WERI-Rb-1 (cell line): Measurements from ENCODE around the gene ZNF235.
"Not testable (repeated sequence)": the region's sequence is repeated elsewhere in the genome, so short reads cannot be mapped to it uniquely, and the experiment has no call there.

Experiments
- DNase-seq: peaks from one replicate; pipeline ENCODE4 v3.0.0-alpha.2; 2020
- H3K27ac ChIP-seq: fragments of 250-450 bp; sonication (Bioruptor Pico); 2 replicates; pipeline ENCODE4 v1.5.1; 2020; ENCODE audit warnings: mild to moderate bottlenecking, moderate library complexity
- H3K27me3 ChIP-seq: fragments of 250-450 bp; sonication (Bioruptor Pico); 2 replicates; pipeline ENCODE4 v1.5.1; 2021; ENCODE audit warnings: mild to moderate bottlenecking, low read depth, moderate library complexity; ENCODE audit not compliant: insufficient read depth, severe bottlenecking
- H3K36me3 ChIP-seq: fragments of 250-450 bp; sonication (Bioruptor Pico); 2 replicates; pipeline ENCODE4 v1.5.1; 2020; ENCODE audit warnings: mild to moderate bottlenecking, moderate library complexity
- H3K4me3 ChIP-seq: 2 replicates; pipeline ENCODE4 v1.5.1; 2011; ENCODE audit warnings: low read depth, mild to moderate bottlenecking, control low read depth, low read length
- H3K9me3 ChIP-seq: fragments of 250-450 bp; sonication (Bioruptor Pico); 2 replicates; pipeline ENCODE4 v1.5.1; 2021; ENCODE audit warnings: mild to moderate bottlenecking, moderate library complexity; ENCODE audit not compliant: severe bottlenecking
- CTCF ChIP-seq: IDR thresholded peaks from 2 replicates; pipeline ENCODE4 v1.5.1; 2011; ENCODE audit warnings: low read depth, mild to moderate bottlenecking, control low read depth, inconsistent platforms, low read length

The ZNF235 gene

DNA sequence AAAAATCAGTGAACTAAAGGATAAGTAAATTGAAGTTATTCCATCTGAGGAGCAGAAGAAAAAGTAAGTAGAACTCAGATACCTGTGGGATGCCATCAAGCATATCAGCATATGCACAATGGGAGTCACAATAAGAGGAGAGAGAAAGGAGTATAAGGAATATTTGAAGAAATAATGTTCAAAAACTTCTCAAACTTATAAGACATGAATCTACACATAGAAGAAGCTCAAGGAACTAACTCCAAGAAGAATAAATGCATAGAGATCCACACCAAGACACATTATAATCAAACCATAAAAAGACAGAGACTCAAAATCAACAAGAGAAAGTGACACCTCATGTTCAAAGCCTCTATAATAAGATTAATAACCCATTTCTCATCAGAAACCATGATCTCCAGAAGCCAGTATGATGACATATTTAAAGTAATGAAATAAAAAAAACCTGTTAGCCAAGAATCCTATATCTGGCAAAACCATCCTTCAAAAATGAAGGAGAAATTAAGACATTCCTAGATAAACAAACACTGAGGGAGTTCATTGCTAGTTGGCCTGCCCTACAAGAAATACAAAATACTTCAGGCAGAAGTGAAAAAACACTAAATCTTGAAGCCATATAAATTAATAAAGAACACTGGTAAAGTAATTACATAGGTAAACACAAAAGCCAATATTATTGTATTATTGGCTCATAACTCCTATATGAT, 49.0 kb downstream of the ZNF235 start:
- Histone ChIP-seq H3K4me3 (no peak overlapping the region), H3K9me3 (peaks cover 15% of the 10 kb centered on the region), H3K27me3 (no peaks in the 10 kb centered on the region), H3K36me3 (no peaks in the 10 kb centered on the region), H3K27ac (no peak overlapping the region)
- TF ChIP-seq CTCF = no peak
- DNase-seq = no peak

- no peak overlapping the region for H3K4me3 ChIP-seq
- no peak for TF ChIP-seq CTCF
- no peaks in the 10 kb centered on the region for H3K36me3 ChIP-seq
- no peak overlapping the region for H3K27ac ChIP-seq
- H3K27me3 ChIP-seq = no peaks in the 10 kb centered on the region
- peaks cover 19% of the 10 kb centered on the region for H3K9me3 ChIP-seq
- DNase-seq = no peak
Measured at GRCh38 chr19:44254496-44254895, 50.3 kb downstream of the ZNF235 start.

GRCh38 chr19:44253392-44253791, 51.4 kb downstream of the ZNF235 start:
- peaks cover 19% of the 10 kb centered on the region for H3K9me3 ChIP-seq
- H3K27me3 ChIP-seq, DNase-seq, H3K27ac ChIP-seq, H3K4me3 ChIP-seq, H3K36me3 ChIP-seq: not testable (repeated sequence)

- DNase-seq, H3K27me3 ChIP-seq, H3K4me3 ChIP-seq, H3K27ac ChIP-seq, H3K36me3 ChIP-seq: not testable (repeated sequence)
- H3K9me3 ChIP-seq = peaks cover 22% of the 10 kb centered on the region
Measured at GRCh38 chr19:44252332-44252731, 52.5 kb downstream of the ZNF235 start.

GRCh38 chr19:44236384-44236783, 68.4 kb downstream of the ZNF235 start:
- Histone ChIP-seq H3K27ac (no peak overlapping the region), H3K4me3 (no peak overlapping the region), H3K27me3 (no peaks in the 10 kb centered on the region), H3K9me3 (no peaks in the 10 kb centered on the region), H3K36me3 (peaks cover 57% of the 10 kb centered on the region)
- no peak for TF ChIP-seq CTCF
- no peak for DNase-seq
